CD14-positive monocyte (primary cell): Measurements from ENCODE around the gene PTPN12. TPM values are rescaled to one million over a fixed set of nuclear protein-coding genes. Genes with fewer than 3 reads are reported as not detected.

Experiments
- DNase-seq, 3 donors: peaks; one replicate each; pipeline ENCODE4 v3.0.0-alpha.2; 2011 to 2022
- H2AFZ ChIP-seq: 2 replicates; pipeline ENCODE4 v1.6.0; 2012; ENCODE audit warnings: mild to moderate bottlenecking, low read depth, low read length, inconsistent platforms; ENCODE audit not compliant: insufficient read depth, poor library complexity, severe bottlenecking
- H3K27ac ChIP-seq, 2 donors: 1 replicate in 1 of 2; 2 replicates in 1 of 2; pipeline ENCODE4 v1.5.1; 2012 to 2013; ENCODE audit warnings: low read length in 2 of 2, control low read depth in 1 of 2, inconsistent platforms in 1 of 2, low read depth in 1 of 2, mild to moderate bottlenecking in 1 of 2
- H3K27me3 ChIP-seq, 2 donors: one replicate each; pipeline versions ENCODE4 v1.6.0 to v1.6.1; 2011 to 2013; ENCODE audit warnings: low read length in 2 of 2; ENCODE audit not compliant: control insufficient read depth in 2 of 2, insufficient read depth in 2 of 2
- H3K36me3 ChIP-seq, 2 donors: replicated peaks in 1 of 2; 1 replicate in 1 of 2; 2 replicates in 1 of 2; pipeline versions ENCODE4 v1.5.1 to v1.6.1; 2012 to 2013; ENCODE audit warnings: low read length in 2 of 2, control low read depth in 1 of 2, inconsistent platforms in 1 of 2, mild to moderate bottlenecking in 1 of 2; ENCODE audit not compliant: insufficient read depth in 2 of 2, control insufficient read depth in 1 of 2
- H3K4me1 ChIP-seq, 2 donors: 1 replicate in 1 of 2; 2 replicates in 1 of 2; pipeline versions ENCODE4 v1.5.1 to v1.6.1; 2012 to 2013; ENCODE audit warnings: low read length in 2 of 2, control low read depth in 1 of 2, inconsistent platforms in 1 of 2, mild to moderate bottlenecking in 1 of 2, moderate library complexity in 1 of 2; ENCODE audit not compliant: insufficient read depth in 2 of 2, control insufficient read depth in 1 of 2
- H3K4me2 ChIP-seq: replicated peaks from 2 replicates; pipeline ENCODE3; 2012; ENCODE audit warnings: low read length, moderate library complexity, mild to moderate bottlenecking; ENCODE audit not compliant: poor library complexity, severe bottlenecking; ENCODE audit errors: extremely low read depth
- H3K4me3 ChIP-seq, 3 experiments: fragments of 200-600 bp in 1 of 3; sonication (generic) in 1 of 3; replicated peaks in 1 of 3; 1 replicate in 2 of 3; 2 replicates in 1 of 3; pipeline ENCODE4 v1.5.1; 2011 to 2013; ENCODE audit warnings: low read length in 3 of 3, mild to moderate bottlenecking in 3 of 3, control low read depth in 2 of 3, low read depth in 2 of 3, inconsistent platforms in 1 of 3, moderate library complexity in 1 of 3
- H3K79me2 ChIP-seq: 2 replicates; pipeline ENCODE4 v1.6.0; 2012; ENCODE audit warnings: mild to moderate bottlenecking, control low read depth, inconsistent platforms, low read length, moderate library complexity; ENCODE audit not compliant: insufficient read depth
- H3K9ac ChIP-seq: 2 replicates; pipeline ENCODE4 v1.6.0; 2017; ENCODE audit warnings: low read length, mild to moderate bottlenecking; ENCODE audit not compliant: insufficient read depth, poor library complexity, severe bottlenecking
- H3K9me3 ChIP-seq, 2 donors: replicated peaks in 1 of 2; 1 replicate in 1 of 2; 2 replicates in 1 of 2; pipeline versions ENCODE4 v1.5.1 to v1.6.1; 2012 to 2013; ENCODE audit warnings: low read length in 2 of 2, control low read depth in 1 of 2; ENCODE audit not compliant: control insufficient read depth in 1 of 2, insufficient read depth in 1 of 2
- H4K20me1 ChIP-seq: 2 replicates; pipeline ENCODE4 v1.6.0; 2012; ENCODE audit warnings: mild to moderate bottlenecking, low read length, control low read depth, moderate library complexity; ENCODE audit not compliant: insufficient read depth
- H3K27ac Mint-ChIP-seq, 7 donors: one replicate each; pipeline ENCODE4 v1.8.0; 2020; ENCODE audit warnings: mild to moderate bottlenecking in 7 of 7, mixed read lengths in 7 of 7, moderate library complexity in 6 of 7, inconsistent platforms in 2 of 7
- H3K27me3 Mint-ChIP-seq, 3 donors: one replicate each; pipeline ENCODE4 v1.8.0; 2021 to 2022; ENCODE audit warnings: low read depth in 3 of 3, mild to moderate bottlenecking in 3 of 3, mixed read lengths in 3 of 3, moderate library complexity in 3 of 3, inconsistent platforms in 1 of 3
- H3K36me3 Mint-ChIP-seq, 2 donors: one replicate each; pipeline ENCODE4 v1.8.0; 2020; ENCODE audit warnings: mixed read lengths in 2 of 2, inconsistent platforms in 1 of 2, mild to moderate bottlenecking in 1 of 2
- H3K4me1 Mint-ChIP-seq: one replicate; pipeline ENCODE4 v1.8.0; 2020; ENCODE audit warnings: mild to moderate bottlenecking, mixed read lengths
- H3K4me3 Mint-ChIP-seq, 2 donors: one replicate each; pipeline ENCODE4 v1.8.0; 2020; ENCODE audit warnings: mild to moderate bottlenecking in 2 of 2, mixed read lengths in 2 of 2, moderate library complexity in 1 of 2
- H3K9me3 Mint-ChIP-seq, 7 donors: one replicate each; pipeline ENCODE4 v1.8.0; 2020 to 2022; ENCODE audit warnings: mixed read lengths in 7 of 7, mild to moderate bottlenecking in 6 of 7, moderate library complexity in 6 of 7, inconsistent platforms in 2 of 7
- CTCF ChIP-seq: fragments of 200-600 bp; IDR thresholded peaks from one replicate; pipeline ENCODE4 v1.8.0; 2022; ENCODE audit warnings: antibody characterized with exemption, mild to moderate bottlenecking
- WGBS: methylation state at CpG from one replicate; pipeline ENCODE4 v1.1.5; 2013; ENCODE audit warnings: missing lambda C conversion rate; ENCODE audit not compliant: insufficient coverage; 5-methylcytosine and 5-hydroxymethylcytosine counted together
- intact Hi-C, 2 donors: fragments of 100-400 bp; cut with micrococcal nuclease; formaldehyde crosslinking; loops; one replicate each; pipeline versions ENCODE4 v1.15.0 to v1.15.1; 2023
- polyA minus RNA-seq: library from RNA; depleted of rRNA, polyadenylated mRNA; stranded (reverse); fragments of >200 nt; gene quantifications from 2 replicates; pipeline ENCODE4 v1.2.3, GENCODE V29; 2012
- polyA plus RNA-seq, 3 donors: library from polyadenylated mRNA; depleted of rRNA in 1 of 3; unstranded in 2 of 3; stranded (reverse) in 1 of 3; fragments of 300-500 nt in 2 of 3; fragments of >200 nt in 1 of 3; fragmentation: Illumina TruSeq in 2 of 3; gene quantifications; 1 replicate in 2 of 3; 2 replicates in 1 of 3; pipeline ENCODE4 v1.2.3, GENCODE V29; 2012 to 2021
- total RNA-seq, 12 experiments: library from RNA in 1 of 12; stranded (reverse) in 1 of 12; fragments of 120-200 nt in 1 of 12; gene quantifications; one replicate each; pipeline ENCODE4 v1.2.4 and lab custom pipeline; 2013 to 2026; ENCODE audit warnings: mixed read lengths in 6 of 12, inconsistent platforms in 1 of 12

The PTPN12 gene
- total RNA-seq (2013), result 62.1 TPM
- polyA plus RNA-seq, result 10 to 100 TPM in 2 of 3 donors, 1 to 10 TPM in 1; 6.6 to 36.7 (median 11.8) TPM
- 44.2 and 73.5 TPM in 2 replicates for polyA minus RNA-seq
- total RNA-seq (lab: John Stamatoyannopoulos, UW), result 105 to 455 (median 145) reads per million in 11 experiments

- peak within 1 kb of the TSS; percentile 97 for H3K4me2 ChIP-seq
- no peaks in the 10 kb centered on the region for H3K36me3 ChIP-seq
- H2AFZ ChIP-seq, result peak within 1 kb of the TSS; percentile 89
- H3K27me3 Mint-ChIP-seq, result no peaks in the 10 kb centered on the region
- H3K9me3 Mint-ChIP-seq, result peaks cover 0 to 5% (median 2%) of the 10 kb centered on the region in 7 donors
- peak within 1 kb of the TSS; percentile 91 to 99 (median 97) for H3K4me3 ChIP-seq
- H3K9me3 ChIP-seq, result no peaks in the 10 kb centered on the region
- DNase-seq, result peak in 1 of 3 donors; percentile 16
- peak within 1 kb of the TSS; percentile 89 for H3K9ac ChIP-seq
- no peaks in the 10 kb centered on the region for H3K27me3 ChIP-seq
- H3K36me3 Mint-ChIP-seq, result peaks cover 2 to 15% of the 10 kb centered on the region in 2 donors
- H3K79me2 ChIP-seq, result peaks cover 51% of the 10 kb centered on the region
- peaks cover 44% of the 10 kb centered on the region for H3K4me1 Mint-ChIP-seq
- peaks cover 37% of the 10 kb centered on the region for H4K20me1 ChIP-seq
- peak within 1 kb of the TSS; percentile 95 to 96 for H3K4me3 Mint-ChIP-seq
- peaks cover 39 to 41% of the 10 kb centered on the region in 2 donors for H3K4me1 ChIP-seq
- intact Hi-C loops, result loop anchor here (2.0 to 10.0 kb wide), 4 partner anchors 14 to 122 kb away; partner anchors contain the start of gene GSAP (in 1 of the 2)
- peak within 1 kb of the TSS; percentile 96 to 98 (median 96) for H3K27ac Mint-ChIP-seq
- 0% methylated on average over 27 of the region's 64 CpGs for WGBS
- TF ChIP-seq CTCF, result no peak
- H3K27ac ChIP-seq, result peak within 1 kb of the TSS; percentile 88 to 94
Measured at GRCh38 chr7:77537136-77537777, at the start of gene PTPN12. Gene PTPN12 (plus strand): TSS chr7:77537295. CDS start chr7:77537547, 252 bp downstream.

- H3K27me3 ChIP-seq, result no peaks in the 10 kb centered on the region
- Mint-ChIP-seq H3K4me3 (no peak overlapping the region), H3K36me3 (peaks cover 0 to 3% of the 10 kb centered on the region in 2 donors), H3K27ac (no peak overlapping the region), H3K4me1 (no peaks in the 10 kb centered on the region), H3K27me3 (peaks cover 0 to 4% (median 0%) of the 10 kb centered on the region in 3 donors), H3K9me3 (peaks cover 4 to 11% (median 9%) of the 10 kb centered on the region in 7 donors)
- intact Hi-C loops, result no loop called here
- H4K20me1 ChIP-seq, result no peaks in the 10 kb centered on the region
- H3K4me1 ChIP-seq, result no peaks in the 10 kb centered on the region
- no peak overlapping the region for H3K9ac ChIP-seq
- no peak overlapping the region for H3K4me3 ChIP-seq
- H3K79me2 ChIP-seq, result no peaks in the 10 kb centered on the region
- no CpG with 5 or more reads among the region's 1 CpG for WGBS
- H3K27ac ChIP-seq, result no peak overlapping the region
- no peak for TF ChIP-seq CTCF
- peaks cover 2 to 4% of the 10 kb centered on the region in 2 donors for H3K9me3 ChIP-seq
- no peak overlapping the region for H3K4me2 ChIP-seq
- H3K36me3 ChIP-seq, result no peaks in the 10 kb centered on the region
- no peak for DNase-seq
- no peak overlapping the region for H2AFZ ChIP-seq
Measured at GRCh38 chr7:77488986-77489385, 48.1 kb upstream of the PTPN12 start.
